IMR-90 (cell line): ENCODE measurements around the gene PCGF2.

Experiments
- BHLHE40 ChIP-seq: fragments of 150-350 bp; IDR thresholded peaks from 2 replicates; pipeline ENCODE4 v1.6.1; 2016; ENCODE audit warnings: mild to moderate bottlenecking, low read depth, low read length
- CEBPB ChIP-seq: IDR thresholded peaks from 2 replicates; pipeline ENCODE4 v1.6.1; 2012; ENCODE audit warnings: low read depth, low read length, improper control_type of control experiment
- MAFK ChIP-seq: IDR thresholded peaks from 2 replicates; pipeline ENCODE4 v1.6.1; 2012; ENCODE audit warnings: low read depth, low read length, improper control_type of control experiment
- MAZ ChIP-seq: IDR thresholded peaks from 2 replicates; pipeline ENCODE4 v1.6.1; 2012; ENCODE audit warnings: low read depth, mild to moderate bottlenecking, low read length, improper control_type of control experiment, moderate library complexity, borderline replicate concordance
- MXI1 ChIP-seq: IDR thresholded peaks from 2 replicates; pipeline ENCODE4 v1.6.1; 2012; ENCODE audit warnings: low read depth, mild to moderate bottlenecking, low read length, moderate library complexity, borderline replicate concordance
- POLR2A ChIP-seq: IDR thresholded peaks from 2 replicates; pipeline ENCODE4 v1.6.1; 2012; ENCODE audit warnings: mild to moderate bottlenecking, low read depth, low read length
- SMC3 ChIP-seq: fragments of 150-350 bp; IDR thresholded peaks from 2 replicates; pipeline ENCODE4 v1.6.1; 2016; ENCODE audit warnings: low read depth, mild to moderate bottlenecking, antibody characterized with exemption, low read length, moderate library complexity
- TF ChIP-seq, protein P1 (sequence below): conservative IDR thresholded peaks from 2 replicates; pipeline ENCODE4 v1.5.1; 2012; ENCODE audit warnings: mild to moderate bottlenecking, low read depth, low read length, improper control_type of control experiment
- TF ChIP-seq, protein P2 (sequence below): fragments of 150-350 bp; IDR thresholded peaks from 2 replicates; pipeline ENCODE4 v1.6.1; 2017; ENCODE audit warnings: mild to moderate bottlenecking, antibody characterized with exemption, low read length, low read depth

DNA sequence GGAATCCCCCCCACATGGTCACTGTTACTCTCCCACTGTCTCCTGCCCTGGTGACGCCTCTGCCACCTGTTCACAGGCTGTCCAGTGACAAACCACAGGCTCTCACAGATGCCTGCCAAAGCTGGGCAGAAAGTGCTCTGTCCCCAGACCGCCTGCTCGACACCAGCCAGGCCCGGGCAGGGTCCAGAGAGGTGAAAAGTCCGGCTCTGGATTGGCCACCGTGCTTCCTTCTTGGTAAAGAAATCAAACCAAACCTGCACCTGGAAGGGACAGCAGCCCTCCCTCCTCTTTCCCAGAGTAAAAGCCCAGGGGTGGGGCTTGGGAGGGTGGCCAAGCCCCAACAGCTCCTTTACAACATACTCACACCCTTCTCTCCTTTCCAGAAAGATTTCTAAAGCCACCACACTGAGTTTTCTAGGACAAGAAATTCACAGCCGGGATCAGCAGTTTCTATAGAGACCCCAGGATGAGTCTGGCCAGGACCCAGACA lies 6.2 kb downstream of the PCGF2 start:
- TF ChIP-seq, protein P1, sequence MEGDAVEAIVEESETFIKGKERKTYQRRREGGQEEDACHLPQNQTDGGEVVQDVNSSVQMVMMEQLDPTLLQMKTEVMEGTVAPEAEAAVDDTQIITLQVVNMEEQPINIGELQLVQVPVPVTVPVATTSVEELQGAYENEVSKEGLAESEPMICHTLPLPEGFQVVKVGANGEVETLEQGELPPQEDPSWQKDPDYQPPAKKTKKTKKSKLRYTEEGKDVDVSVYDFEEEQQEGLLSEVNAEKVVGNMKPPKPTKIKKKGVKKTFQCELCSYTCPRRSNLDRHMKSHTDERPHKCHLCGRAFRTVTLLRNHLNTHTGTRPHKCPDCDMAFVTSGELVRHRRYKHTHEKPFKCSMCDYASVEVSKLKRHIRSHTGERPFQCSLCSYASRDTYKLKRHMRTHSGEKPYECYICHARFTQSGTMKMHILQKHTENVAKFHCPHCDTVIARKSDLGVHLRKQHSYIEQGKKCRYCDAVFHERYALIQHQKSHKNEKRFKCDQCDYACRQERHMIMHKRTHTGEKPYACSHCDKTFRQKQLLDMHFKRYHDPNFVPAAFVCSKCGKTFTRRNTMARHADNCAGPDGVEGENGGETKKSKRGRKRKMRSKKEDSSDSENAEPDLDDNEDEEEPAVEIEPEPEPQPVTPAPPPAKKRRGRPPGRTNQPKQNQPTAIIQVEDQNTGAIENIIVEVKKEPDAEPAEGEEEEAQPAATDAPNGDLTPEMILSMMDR: no peak
- no peak for TF ChIP-seq BHLHE40
- no peak for TF ChIP-seq MAFK
- TF ChIP-seq POLR2A: no peak
- TF ChIP-seq, protein P2, sequence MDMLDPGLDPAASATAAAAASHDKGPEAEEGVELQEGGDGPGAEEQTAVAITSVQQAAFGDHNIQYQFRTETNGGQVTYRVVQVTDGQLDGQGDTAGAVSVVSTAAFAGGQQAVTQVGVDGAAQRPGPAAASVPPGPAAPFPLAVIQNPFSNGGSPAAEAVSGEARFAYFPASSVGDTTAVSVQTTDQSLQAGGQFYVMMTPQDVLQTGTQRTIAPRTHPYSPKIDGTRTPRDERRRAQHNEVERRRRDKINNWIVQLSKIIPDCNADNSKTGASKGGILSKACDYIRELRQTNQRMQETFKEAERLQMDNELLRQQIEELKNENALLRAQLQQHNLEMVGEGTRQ: no peak
- no peak for TF ChIP-seq SMC3
- TF ChIP-seq MXI1: no peak
- TF ChIP-seq CEBPB: no peak
- TF ChIP-seq MAZ: no peak
